SK-N-DZ (cell line): ENCODE results near the gene AUTS2.

Experiments
- DNase-seq: peaks from one replicate; pipeline ENCODE4 v3.0.0-alpha.2; 2015; ENCODE audit warnings: low spot score

Gene AUTS2

DNA sequence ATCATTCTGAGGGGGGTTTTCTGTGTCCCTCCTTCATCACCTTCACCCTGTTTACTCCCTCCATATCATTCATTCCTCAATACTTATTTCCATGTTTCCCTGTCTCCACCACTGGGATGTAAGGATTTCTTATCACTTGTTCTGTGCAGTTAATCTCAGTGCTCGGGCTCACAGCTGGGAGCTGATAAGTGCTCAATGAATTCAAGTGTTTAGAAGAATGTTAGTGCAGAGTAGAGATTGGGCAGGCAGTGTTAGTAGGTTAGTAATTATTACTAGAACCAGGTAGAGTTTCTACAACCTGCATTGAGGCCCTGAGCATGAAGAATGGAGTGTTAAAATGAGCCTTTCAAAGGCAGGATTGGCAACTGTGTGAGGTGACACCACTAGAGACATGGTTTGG, 458.1 kb downstream of the AUTS2 start:
- DNase-seq: no peak

DNA sequence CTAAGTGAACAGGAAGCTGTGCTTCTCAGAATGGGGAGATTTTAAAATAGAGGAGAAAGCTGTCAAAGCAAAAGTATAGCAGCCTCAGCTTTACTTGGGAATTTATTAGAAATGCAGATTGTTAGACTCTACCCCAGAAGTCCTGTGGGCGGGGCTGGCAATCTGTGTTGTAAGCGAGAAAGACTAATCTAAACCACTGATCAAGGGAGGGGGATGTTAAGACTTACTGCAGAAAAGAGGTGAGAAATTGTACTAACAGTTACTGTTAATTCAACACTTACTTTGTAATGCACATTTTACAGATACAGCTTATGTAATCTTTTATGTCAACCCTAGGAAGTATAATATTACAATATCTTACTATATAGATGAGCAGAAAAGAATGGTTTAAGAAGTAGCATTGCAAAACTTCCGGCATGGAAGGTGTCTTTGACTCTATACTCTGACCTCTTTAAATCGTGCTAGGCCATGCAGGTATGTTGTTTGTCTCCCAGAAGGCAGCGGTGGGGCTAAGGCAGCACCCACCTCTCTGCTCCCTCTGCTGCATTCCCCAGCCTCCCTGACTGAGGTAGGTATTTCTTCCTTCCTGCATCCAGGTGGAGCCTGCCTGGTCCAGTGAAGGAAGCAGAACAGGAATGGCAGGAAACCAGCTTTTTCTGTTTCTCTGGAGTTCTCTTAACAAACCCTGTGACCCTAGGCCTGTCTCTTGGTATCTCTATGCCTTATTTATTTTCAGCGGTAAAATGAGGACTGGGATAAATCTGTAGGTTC, 462.2 kb downstream of the AUTS2 start:
- DNase-seq: no peak

DNA sequence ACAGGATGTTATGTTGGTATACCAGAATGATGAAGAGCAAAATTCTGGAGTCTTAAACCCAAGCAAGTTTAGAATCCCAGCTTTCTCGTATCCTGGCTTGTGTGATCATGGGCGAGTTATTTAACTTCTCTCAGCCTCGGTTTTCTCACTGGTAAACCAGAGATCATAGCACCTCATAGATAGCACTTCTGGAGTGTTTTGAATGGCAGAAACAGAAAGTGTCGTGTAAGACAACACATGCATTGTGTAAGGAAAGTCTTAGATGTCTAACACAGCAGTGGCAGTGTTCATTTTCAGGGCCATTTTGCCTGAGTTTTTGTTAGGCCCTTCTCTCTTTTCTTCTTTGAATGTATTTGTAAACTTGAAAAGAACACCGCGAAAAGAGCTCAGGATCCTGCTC, 465.1 kb downstream of the AUTS2 start:
- no peak for DNase-seq

DNA sequence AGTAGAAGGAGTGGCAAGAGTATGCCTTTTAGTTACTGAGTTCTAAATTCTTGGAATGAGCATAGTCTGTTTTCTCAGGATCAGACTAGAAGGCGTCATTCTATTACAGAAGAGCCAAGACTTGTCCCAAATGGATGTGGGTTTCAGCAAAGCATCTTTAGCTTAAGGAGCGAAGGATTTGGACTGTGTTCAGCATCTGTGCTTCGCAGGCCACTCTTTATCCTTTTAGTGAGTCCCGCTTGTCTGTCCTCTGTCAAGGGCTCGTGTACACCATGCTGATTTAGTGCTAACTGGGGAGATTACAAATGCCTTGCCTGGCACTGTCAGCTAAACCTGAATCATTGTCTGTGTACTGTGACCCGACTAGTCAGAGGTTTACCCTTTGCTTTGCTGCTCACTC, 465.7 kb downstream of the AUTS2 start:
- DNase-seq: no peak

DNA sequence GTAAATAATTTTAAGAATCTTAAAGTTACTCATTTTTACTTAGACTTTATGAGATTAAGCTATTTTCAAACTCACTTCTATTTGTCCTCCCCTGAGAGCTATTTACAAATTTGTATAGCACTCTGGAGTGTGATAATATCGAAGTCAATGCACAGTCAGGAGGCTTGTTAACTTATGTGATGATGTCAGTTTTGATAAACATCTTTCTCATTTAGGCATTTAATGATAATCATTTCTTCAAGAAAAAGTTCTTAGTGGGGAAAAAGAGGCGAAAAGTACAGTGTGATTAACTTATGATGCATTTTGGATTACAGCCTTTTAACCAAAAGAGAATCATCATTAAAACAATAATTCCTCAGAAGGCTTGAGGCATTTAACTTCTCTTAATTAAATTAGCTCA, 468.6 kb downstream of the AUTS2 start:
- DNase-seq: no peak

DNA sequence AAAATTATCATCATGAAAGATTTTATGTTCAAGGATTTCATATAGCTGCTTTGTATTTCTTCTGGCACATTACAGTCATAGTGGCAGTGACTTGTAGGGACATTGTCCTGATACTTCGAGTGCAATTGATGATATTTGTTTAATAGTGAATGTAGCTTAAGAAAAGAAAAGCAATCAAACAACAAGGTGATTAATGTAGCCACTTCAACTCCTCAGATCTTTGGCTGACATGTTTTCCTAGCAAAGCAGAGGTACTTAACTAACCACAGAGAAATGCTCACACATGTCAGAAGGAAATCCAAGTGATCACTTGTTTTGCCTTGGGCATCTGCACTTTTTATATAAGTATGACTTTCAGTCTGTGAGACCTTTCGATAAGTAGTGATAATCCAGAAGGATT, 470.3 kb downstream of the AUTS2 start:
- DNase-seq: no peak

DNA sequence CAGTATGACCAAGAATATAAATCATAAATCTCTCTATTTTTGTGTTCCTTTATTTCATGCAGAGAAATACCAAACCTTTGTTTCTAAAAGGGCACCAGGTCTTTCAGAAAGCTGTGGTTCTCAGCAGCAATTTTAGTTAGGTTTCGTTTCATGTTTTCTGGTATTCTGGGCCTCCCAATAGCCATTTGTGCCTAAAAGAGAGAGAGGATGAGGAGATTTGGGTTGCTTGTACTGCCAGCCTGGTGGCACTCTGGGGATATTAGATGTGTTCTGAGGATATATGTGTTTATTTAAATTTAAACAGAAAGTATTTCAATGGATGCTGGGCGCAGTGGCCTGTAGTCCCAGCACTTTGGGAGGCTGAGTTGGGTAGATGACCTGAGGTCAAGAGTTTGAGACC, 471.7 kb downstream of the AUTS2 start:
- no peak for DNase-seq

DNA sequence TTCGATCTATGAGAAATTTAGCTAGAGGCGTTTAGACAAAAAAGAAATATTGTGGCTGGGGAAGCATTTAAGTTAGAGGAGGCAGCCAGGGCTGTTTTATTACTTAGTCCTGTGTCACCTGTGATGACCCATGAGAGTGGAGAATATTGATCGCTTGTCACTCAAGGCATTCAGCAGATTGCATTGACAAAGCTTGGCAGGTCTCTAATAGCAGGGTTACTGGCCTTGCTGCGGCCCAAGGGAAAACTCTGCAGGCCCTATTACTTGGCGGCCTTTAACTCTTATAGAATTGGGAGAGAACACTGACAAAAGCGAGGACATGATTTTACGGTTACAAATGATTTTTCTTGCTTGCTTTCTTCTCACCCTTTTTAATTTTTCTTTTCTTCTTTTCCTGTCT, 473.5 kb downstream of the AUTS2 start:
- DNase-seq: no peak

DNA sequence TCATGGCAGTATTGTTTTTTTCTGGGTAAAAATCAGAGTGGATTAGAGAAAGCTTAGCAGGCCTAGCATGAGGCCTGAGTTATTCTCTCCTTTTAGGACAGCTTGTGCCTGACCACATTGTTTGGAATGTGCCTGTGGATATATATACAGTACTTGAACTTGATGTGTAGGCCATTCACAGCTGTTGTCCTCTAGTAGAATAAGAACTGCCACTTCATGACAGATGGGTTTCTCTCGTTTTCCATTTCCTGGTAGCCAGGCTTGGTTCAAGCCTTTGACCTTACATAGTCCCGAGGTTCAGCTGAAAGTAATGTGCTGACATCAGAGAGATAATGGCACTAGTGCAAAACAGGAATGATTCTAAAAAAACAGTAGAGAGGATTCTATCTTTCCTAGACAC, 473.9 kb downstream of the AUTS2 start:
- no peak for DNase-seq

DNA sequence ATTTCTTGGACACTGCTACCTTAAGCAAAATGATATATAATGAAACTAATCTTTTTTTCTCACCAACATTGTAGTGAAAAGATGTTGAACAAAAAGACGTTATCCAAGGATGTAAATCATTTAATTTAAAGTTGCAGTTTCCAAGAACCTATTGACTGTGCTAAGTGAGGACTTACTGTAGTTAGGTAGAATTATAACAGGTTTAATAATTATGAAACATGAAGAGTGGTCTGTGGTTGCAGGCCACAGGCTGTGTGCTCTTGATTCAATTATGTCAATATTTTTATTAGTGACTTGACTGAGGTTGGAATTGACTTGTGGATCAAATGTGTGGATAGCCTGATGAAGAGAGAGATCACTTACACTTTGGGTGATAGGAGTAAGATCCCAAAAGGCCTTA, 478.1 kb downstream of the AUTS2 start:
- no peak for DNase-seq

DNA sequence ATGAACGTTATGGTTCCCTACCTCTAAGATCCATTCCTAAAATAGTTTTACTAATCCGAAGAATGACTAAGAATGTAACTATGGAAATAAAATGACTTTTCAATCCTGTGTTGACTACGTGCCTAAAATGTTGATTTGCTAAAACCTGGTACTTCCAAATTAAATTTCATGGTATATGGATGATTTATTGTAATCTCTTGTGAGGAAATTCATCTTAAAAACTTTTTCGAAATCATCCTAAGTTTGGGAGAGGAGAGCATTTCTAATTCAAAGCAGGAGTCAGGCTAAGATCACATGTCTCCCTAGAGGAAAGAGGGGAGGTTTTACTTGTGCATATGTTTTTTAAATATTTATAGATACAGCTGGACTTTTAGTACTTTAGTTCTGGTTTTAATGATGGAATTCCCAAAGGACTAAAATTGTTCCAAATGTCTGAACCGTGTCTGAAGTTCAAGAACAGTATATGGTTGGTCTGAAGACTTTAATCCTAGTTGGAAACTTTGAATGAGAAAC, 483.9 kb downstream of the AUTS2 start:
- DNase-seq: no peak

DNA sequence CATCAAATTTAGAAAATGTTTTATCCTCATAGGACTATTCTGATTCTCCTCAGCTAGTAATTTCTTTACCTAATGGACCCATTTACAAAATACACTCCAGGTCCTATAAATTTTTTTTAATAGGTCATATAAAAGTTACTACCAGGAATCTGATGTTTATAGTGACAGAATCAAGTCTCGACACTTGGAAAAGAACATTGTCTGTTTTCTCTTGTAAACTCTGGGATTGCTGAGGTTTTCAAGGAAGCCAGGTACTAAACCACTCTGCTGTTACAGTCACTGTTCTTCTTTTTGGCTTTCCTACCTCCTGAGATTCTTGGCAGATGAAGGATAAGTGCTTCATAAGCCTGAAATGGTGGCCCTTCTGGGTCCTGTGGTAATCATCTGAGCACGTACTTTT, 493.1 kb downstream of the AUTS2 start:
- DNase-seq: no peak

DNA sequence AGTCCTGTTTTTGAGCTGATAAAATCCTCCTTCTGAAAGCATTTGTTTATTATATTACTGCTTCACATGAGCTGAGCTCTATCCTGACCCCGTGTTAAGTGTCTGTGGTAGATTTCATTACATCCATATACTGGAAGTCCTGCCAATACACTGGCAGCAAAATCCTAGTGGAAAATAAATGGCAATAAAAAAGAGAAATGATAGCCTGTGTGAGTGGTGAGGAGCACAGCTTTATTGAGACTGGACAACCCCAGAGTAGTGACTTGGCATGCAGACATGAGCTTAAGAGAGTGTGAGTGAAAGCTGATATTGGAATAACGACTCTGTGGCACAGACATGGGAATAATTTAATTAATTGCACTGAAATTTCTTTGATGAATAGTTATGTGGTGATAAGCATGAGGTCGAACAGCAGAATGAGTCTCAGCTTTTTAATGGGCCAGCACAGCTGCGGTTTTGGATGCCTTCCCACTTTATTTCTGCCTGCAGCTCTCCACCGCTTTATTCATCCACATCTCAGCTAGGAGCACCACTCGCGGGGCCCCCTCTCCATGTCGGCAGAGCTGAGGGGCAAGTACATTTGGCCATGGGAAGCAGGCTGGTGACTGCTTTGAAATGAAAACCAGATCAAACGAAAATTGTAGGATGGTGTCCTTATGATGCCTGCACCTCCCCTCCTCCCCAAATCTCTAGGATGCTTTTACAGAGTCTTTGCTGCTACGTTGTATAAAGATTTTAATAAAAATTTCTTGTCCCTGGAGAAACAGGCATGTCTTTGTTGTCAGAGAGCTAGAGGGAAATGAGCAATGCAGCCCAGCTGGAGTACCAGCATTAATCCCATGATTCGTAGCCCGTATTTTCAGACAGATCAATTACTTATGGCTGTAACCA, 494.3 kb downstream of the AUTS2 start:
- DNase-seq: peak; percentile 53

DNA sequence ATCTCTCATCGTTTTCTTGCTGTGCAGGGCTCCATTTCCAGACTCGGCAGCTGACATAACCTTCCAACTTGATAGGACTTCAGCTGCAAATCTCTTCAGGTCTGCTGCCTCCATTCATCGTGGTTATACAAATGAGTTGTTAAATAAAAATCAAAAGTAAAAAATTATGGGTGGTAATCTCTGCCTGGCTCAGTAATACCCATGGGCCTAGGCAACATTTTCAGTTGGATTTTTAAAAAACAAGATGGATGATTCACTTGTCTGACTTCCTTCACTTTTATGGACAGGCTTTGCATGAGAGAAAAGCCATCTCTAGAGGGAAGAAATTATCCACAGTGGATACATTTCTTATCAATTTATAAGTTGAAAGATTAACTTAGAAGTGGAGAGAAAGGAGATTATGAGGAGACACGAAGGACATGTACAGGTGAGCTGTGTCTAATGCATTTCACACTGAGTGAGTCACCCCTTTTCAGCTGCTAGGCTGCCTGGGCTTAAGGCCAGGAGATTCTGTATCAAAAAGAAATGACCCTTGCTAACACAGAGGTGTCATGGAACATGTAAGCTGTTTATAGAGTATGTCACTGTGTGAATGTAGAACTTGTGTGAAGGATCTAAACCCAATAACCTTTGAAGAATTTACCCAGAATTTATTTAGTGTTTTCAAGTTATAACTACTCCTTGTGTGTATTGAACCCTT, 495.1 kb downstream of the AUTS2 start:
- peak; percentile 11 for DNase-seq

DNA sequence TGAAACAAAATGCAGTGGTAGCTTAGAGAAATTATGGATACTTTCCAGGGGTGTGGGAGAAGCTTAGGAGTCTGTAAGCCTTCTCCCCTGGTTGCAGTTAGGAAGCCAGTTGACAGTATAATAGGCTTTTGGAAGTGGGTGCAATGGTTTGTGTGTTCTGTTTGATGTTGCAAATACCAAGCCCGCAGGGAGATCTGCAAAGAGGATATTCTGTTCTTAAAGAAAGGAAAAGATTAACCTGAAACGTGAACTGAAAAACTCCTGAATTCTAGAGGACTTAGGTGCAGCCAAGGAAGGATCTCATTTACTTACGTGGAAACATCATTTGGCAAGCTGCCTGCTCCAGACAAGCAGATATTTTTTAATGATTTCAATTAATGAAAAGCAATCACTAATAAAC, 496.6 kb downstream of the AUTS2 start:
- DNase-seq: no peak

DNA sequence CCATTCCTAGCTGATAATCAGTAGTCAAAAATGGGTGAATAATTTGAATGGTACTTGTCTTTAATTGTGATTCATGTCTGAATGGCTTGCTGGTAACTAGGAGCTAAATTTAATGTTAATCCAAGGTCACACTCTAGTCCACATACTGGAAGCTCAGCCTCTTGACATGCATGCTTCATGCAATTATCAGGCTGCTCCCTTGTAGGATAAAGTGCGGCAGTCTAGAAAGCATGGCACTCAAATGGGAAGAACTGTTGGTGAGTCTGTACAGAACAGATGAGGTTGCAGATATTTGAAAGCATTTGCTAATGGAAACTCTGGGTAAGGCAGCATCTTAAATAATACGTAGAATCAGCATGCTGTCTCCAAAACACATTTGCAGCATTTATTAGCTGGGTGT, 499.4 kb downstream of the AUTS2 start:
- DNase-seq: peak; percentile 4

DNA sequence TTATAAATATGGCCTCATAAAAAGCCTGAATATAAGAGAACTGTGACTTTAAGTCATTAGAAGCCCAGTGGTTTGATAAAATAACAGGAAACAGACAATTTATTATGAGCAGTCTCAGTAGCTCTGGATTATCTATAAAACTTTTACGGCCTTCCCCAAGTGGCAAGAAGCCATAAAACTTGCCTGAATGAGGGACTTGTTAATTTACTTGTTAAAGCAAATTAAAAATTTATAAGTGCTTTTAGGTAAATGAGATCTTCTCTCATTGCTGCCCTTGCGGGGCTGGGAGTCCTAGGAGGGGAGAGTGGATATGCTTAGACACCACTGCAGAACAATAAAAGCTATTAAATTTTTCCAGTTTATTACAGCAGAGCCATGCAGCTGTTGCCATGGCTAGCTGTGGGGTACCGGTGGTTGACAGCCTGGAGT, 499.9 kb downstream of the AUTS2 start:
- DNase-seq: no peak

DNA sequence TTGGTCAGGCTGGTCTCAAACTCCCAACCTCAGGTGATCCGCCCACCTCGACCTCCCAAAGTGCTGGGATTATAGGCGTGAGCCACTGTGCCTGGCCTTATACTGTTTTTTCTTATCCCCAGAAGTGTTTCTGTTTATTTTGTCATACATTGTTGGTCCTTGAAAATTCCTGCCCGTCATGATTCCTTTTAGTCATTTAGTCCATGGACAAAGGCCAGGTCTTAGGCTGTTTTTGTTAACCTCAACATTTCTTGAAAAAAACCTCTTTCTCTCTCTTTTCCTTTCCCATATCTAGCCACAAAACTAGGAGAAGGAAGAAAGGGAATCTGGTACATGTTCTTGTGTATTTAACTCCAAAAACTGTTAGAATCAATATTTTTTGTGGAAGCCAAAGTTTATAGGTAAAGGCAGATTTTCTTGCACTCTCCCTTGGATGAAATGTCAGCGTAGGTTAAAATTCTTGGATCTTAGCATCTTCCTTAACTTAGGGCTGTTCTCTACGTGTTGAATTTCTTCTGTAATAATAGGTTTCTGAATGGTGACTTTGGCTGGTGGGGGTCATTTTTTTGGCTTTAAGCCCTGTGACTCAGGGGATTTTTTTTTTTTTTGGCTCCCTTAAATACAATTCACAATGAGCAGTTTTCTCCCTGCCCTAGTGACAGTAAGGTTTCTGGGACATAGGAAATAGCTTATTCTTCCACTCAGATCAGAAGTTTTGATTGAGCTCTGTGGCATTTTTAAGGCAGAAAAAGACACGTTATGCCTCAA, 500.8 kb downstream of the AUTS2 start:
- DNase-seq: no peak

DNA sequence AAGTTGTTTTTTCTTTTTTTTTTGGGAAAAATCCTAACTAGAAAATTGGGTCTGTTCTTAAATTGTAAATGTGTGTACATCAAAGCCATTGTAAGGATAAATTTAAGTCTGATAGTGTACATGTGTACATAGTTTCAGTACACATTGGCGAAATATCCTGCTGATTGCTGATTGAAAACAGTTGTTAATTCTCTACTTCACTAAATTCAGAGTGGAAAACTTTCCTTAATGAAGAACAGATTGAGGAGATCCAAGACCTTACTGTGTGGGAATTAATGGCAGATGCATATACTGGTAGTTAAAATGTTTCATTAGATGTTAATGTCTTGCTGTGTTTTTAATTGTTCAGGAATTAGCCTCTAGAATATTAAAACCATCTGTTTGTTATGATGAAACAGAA, 506.0 kb downstream of the AUTS2 start:
- DNase-seq: no peak

DNA sequence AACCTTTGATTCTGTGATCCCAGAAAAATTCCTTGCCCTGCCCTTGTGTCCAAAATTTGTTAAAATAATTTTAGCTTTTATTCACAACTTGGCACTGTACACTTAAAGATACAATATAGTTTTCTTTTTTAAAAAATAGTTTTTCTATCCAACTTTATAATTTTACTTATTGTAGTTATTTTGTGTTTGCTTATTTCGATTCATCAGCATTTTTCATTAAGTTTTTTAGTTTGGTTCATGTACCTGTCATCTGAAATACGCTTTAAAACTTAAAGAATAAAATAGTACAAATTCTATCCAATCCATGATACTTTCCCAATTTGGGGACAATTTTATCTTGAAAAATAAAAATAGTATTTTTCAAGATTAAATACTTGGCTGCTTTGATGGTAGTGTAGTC, 514.8 kb downstream of the AUTS2 start:
- DNase-seq: no peak

DNA sequence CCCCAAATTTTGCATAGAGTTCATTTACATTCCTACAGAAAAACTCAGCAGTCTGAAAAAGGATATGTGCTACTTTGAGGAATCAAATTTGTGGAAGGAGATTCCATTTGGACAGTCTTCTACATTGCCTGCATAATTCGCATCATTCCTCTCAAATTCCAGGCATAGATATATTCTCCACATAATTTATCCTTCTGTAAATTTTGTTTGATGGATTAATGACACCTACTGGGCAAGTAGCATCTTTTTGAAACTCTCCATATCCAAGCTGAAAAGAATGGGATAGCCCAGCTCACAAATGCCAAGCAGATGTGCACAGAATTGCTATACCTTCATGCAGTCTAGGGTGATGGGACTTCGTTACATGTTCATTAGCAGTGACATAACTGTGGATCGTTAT, 515.3 kb downstream of the AUTS2 start:
- DNase-seq: no peak
